Choroid plexus epithelial cell (primary cell): ENCODE data around the gene PLEKHH2.
A peak's percentile ranks its signal among the peaks of the same experiment; 100 is the strongest.

Source experiments
- DNase-seq: peaks from one replicate; pipeline ENCODE4 v3.0.0-alpha.2; 2010; ENCODE audit warnings: low read depth
- H3K4me3 ChIP-seq: 2 replicates; pipeline ENCODE4 v1.5.1; 2011; ENCODE audit warnings: low read depth, mild to moderate bottlenecking, control low read depth, low read length, moderate library complexity
- CTCF ChIP-seq: conservative IDR thresholded peaks from 2 replicates; pipeline ENCODE4 v1.5.1; 2011; ENCODE audit warnings: low read depth, mild to moderate bottlenecking, control low read depth, inconsistent platforms, low read length, moderate library complexity

The PLEKHH2 gene

DNA sequence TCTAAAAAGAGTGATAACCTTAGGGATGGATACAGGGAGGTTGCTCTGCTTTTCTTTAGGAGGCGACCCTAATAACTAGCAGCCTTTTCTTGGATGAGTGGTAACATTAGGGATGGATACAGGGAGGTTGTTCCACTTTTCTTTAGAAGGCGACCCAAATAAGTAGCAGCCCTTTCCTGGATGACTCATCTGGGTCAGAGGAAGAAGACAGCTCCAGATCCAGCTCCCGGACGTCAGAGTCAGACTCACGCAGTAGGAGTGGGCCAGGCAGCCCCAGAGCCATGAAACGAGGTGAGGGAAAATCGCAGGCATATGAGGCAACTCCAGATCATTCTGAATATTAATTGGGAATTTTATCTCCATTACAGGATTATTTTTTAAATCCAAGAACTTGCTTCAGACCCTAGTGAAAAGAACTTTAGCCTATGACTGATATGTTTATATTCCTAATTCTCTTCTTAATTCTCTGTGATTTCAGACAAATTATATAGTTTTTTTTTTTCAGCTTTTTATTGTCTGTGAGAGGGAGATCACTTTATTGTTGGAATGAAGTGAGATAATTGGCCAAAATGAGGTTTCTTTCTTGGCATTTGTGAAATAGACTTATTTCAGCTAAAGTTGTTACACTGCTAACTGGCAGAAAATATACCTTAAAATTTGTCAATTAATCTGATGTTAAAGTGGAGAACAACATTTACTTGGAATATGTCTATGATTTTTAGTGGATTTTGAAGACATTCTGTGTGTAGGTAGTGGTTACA, 70.4 kb downstream of the PLEKHH2 start:
- H3K4me3 ChIP-seq, result no peak overlapping the region
- no peak for TF ChIP-seq CTCF
- DNase-seq, result peak; percentile 85

- no peak for TF ChIP-seq CTCF
- no peak overlapping the region for H3K4me3 ChIP-seq
- DNase-seq, result no peak
Observed at GRCh38 chr2:43708178-43708577, 71.1 kb downstream of the PLEKHH2 start.

GRCh38 chr2:43708891-43709290, 71.8 kb downstream of the PLEKHH2 start:
- DNase-seq, result no peak
- TF ChIP-seq CTCF, result no peak
- H3K4me3 ChIP-seq, result no peak overlapping the region

DNA sequence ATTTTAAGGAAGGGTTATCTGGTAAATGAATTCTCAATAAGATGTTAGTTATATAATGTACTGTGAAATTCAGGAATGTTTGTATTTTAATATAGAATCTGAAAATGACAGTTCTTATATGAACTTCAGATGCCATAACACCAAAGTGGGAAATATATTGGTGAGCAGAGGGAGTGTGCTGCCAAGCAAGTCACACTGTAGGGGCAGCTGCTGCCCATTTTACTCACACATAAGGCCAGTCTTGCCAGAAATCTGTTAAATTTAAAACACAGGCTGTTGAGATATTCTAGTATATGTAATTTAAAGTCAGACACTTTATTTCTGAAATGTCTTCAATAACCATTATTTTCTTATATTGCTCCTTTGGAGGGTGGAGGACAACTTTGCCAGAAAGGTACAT, 73.8 kb downstream of the PLEKHH2 start:
- DNase-seq, result no peak
- no peak for TF ChIP-seq CTCF
- no peak overlapping the region for H3K4me3 ChIP-seq

- peak; percentile 48 for DNase-seq
- H3K4me3 ChIP-seq, result no peak overlapping the region
- no peak for TF ChIP-seq CTCF
Observed at GRCh38 chr2:43714164-43714563, 77.1 kb downstream of the PLEKHH2 start.

DNA sequence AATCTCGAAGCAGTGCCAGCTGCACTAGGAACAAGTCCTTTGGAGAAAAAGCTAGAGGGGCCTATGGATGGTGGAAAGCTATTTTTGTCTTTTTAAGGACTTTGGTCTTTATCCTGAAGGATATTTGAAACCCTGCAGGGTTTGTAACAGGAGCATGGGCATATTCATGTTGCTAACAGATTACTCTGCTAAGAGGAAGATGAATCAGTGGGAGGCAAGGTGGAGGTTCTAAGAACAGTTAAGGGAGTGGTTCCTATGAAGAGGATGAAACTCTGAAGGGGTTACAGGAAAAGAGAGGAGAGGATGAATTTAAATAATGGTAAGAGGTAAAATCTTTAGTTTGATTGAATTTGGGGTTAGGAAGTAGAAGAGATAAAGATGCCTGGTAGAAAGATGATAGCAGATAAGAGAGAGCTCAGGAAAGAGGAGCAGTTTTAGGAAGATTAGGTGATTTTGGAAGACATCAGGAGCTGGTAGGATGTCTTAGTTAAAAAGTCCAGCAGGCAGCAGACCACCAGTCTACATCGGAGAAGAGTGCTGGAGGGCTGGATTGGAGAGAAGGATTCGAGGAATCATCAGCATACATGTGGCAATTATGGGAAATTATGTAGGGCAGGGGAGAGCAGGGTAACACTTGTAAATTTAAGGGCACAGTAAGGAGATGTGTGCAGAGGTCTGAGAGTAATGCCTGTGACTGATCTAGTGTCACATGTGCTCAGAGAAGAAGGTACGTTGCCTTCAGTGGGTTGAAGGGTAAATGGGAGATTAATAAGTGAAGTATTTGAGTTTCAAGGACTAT, 78.4 kb downstream of the PLEKHH2 start:
- no peak for DNase-seq
- no peak overlapping the region for H3K4me3 ChIP-seq
- no peak for TF ChIP-seq CTCF
